NCI-H2081 treated with DMSO at 0.1 percent for 48 hours (cell line): ENCODE results near the gene PRAMEF15.
"Not testable (repeated sequence)": the region's sequence is repeated elsewhere in the genome, so short reads cannot be mapped to it uniquely, and the experiment has no call there.

Experiments used
- DNase-seq: peaks from one replicate; lab custom pipeline; 2025; lab: John Stamatoyannopoulos, UW

PRAMEF15 gene

DNA sequence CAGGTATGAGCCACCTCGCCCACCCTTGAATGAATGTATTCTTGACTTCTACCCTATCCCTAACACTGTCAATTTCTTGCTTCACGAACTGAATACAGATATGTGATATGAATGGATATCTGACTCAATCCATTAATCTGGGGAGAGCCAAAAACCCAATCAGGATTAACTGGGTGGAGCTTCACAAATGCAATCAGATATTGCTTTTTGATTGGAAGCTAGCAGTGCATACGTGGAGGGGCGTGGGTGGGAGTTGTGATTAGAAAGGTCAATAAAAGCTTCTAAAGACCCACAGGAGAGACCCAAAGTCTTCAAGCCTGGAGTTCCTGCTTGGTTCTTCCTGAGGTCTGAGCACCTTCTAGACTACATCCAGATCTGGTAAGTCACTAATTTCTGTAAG, at the start of gene PRAMEF15:
TSS of gene PRAMEF15 (plus strand) at position 301 of the 400 bp plus-strand sequence. CDS start 2,827 bp downstream, outside the sequence.
- DNase-seq = not testable (repeated sequence)

DNA sequence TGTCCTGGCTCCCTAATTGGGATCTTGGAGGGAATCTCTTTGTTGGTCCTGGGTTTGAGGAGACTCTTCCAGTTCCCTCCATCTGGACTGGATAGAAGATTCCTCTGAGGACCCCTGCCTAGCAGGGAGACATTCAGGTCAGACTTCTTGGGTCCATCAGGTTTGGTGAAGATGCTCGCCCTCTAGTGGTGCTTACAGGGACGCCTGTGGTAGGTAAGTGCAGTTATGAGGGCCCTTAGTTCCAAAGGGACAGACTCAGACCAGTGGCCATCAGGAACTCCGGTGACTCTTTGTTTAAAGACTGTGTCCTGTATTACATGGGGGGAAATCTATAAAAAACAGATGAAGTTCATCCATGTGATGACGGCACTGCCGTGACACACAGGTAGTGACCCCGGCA, 38.4 kb upstream of the PRAMEF15 start:
- not testable (repeated sequence) for DNase-seq

DNA sequence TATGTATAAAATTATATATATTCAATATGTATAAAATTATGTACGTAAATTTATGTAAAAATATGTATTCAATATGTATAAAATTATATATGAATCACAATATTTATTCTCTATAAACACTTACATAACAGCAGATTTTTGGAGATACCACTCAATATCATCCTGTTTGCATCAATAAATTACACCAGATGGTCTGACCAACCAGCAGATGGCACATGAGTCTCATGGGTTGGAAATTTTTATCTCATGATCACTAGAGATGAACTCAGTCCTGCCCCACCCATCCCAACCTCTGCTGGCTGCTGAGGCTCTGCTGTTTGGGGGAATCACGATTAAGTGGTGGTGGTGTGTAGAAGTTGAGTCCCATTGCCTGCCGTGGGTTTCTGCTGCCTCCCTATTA, 35.8 kb upstream of the PRAMEF15 start:
- not testable (repeated sequence) for DNase-seq

DNA sequence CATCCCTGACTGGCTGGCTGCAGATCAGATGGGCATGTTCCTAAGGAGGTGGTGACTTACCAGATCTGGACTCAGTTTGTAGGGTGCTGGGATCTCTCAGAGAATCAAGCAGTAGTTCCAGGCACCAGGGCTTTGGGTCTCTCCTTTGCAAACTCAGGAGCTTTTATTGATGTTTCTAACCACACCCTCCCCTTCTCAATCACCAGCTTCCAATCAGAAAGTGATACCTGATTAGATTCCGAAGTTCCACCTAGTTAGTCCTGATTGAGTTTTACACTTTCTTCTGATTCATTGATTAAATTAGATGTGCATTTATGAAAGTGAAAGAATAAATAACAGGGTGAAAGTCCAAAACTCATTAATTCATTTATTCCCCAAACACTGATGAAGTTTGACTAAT, 30.3 kb upstream of the PRAMEF15 start, which contains the start of gene PRAMEF8:
TSS of gene PRAMEF8 (minus strand) at position 101 of the 400 bp plus-strand sequence. CDS start 1,046 bp downstream, outside the sequence.
- not testable (repeated sequence) for DNase-seq

DNA sequence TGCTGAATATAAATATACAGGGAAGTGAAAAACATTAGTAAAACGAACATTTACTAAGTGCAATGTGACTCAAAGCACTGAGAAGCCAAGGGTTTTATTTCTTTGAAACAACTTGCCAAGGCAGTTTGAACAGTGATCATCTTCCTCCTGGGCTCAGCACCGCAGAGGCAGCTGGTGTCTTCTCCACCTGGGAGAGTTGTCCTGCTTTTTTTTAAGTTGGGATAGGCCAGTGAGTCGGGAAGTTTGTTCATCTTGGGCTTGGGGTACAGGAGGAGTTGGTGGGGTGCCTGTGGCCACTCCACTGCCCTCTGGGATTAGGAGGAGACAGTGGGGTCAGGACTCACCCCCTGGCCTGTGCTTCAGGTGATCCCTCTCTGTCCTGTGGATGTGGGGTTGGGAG, 26.4 kb upstream of the PRAMEF15 start:
- DNase-seq = not testable (repeated sequence)

DNA sequence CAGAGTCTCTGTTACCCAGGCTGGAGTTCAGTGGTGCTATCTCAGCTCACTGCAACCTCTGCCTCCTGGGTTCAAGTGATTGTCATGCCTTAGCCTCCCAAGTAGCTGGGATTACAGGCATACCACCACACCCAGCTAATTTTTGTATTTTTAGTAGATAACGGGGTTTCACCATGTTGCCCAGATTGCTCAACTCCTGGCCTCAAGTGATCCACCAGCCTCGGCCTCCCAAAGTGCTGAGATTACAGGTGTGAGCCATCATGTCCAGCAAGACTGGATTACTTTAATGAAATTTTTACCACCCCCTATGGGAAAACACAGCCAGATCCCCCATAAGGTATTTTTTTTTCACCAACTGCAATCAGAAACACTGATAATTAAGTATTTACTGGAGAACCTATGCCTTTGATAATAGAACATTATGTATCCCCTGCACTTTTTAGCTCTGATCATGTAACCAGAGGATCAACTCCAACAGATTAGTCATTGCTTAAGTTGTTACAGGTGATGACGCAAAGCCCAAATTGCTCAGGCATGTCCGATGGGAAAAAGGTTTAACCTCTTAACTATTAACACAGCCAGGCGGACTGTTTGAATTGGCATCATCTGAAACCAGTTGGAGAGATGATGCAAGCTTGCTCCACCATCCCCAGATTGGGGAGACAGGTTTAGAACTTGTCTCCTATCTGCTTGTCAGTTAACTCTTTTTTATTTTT, 18.0 kb upstream of the PRAMEF15 start:
- not testable (repeated sequence) for DNase-seq

DNA sequence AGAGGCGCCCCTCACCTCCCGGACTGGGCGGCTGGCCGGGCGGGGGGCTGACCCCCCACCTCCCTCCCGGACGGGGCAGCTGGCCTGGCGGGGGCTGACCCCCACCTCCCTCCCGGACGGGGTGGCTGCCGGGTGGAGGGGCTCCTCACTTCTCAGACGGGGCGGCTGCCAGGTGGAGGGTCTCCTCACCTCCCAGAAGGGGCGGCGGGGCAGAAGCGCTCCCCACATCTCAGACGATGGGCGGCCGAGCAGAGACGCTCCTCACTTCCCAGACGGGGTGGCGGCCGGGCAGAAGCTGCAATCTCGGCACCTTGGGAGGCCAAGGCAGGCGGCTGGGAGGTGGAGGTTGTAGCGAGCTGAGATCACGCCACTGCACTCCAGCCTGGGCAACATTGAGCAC, 16.7 kb upstream of the PRAMEF15 start:
- not testable (repeated sequence) for DNase-seq

DNA sequence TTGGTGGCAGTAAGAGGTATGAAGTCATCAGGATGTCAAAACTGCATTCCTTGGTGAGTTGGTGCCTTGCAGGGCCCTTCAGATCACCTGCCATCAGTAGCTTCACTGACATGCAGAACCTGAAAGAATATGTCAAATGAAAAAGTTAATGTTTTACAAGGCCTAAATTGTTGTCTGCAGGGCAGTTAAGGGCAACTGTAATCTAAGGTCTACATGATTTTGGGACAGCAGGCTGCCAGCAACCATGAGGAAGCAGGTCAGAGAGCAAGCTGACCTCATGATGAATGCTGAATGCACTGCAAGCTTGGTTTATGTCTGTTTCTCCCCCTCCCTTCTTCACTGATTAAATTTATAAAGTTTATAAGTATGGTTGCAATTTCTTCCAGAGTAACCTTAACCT, 13.2 kb upstream of the PRAMEF15 start:
- DNase-seq = not testable (repeated sequence)

DNA sequence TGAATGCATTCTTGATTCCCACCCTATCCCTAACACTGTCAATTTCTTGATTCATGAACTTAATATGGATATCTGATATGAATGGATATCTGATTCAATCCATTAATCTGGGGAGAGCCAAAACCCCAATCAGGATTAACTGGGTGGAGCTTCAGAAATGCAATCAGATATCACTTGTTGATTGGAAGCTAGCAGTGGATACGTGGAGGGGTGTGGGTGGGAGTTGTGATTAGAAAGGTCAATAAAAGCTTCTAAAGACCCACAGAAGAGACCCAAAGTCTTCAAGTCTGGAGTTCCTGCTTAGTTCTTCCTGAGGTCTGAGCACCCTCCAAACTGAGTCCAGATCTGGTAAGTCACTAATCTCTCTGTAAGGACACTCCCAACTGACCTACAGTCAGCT, 12.1 kb upstream of the PRAMEF15 start, which contains the start of gene PRAMEF33:
TSS of gene PRAMEF33 (plus strand) at position 301 of the 400 bp plus-strand sequence. CDS start 2,416 bp downstream, outside the sequence.
- DNase-seq = not testable (repeated sequence)

DNA sequence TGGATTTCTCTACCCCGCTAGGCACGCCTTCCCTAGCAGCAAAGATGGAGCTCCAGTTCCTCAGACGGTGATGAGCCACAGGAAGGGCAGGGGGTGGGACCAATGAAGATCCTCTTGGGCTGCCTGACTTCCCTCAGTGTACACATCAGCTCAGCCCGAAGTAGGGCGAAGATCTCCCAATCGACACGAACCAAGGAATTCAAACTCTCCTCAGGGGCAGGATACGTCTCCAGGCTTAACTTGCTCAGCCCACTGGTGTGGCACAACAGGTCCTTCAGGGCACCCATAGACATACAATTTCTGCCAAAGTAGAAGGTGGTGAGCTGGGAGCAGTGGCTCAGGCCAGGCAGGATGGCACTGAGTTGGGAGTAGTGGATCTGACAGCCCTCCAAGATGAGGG, 27.1 kb downstream of the PRAMEF15 start:
- not testable (repeated sequence) for DNase-seq

DNA sequence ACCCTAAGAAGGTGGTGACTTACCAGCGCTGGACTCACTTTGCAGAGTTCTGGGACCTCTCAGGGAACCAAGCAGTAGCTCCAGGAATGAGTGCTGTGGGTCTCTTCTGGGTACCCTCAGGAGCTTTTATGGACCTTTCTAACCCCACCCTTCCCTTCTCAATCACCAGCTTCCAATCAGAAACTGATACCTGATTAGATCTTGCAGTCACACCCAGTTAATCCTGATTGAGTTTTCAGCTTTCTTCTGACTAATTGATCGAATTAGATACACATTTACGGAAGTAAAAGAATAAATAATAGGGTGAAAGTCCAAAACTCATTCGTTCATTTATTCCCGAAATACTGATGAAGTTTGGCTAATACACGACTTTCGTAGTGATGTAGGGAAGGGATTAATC, 31.7 kb downstream of the PRAMEF15 start, which contains the start of gene PRAMEF14:
TSS of gene PRAMEF14 (minus strand) at position 101 of the 400 bp plus-strand sequence. CDS start 1,820 bp downstream, outside the sequence.
- DNase-seq = not testable (repeated sequence)

DNA sequence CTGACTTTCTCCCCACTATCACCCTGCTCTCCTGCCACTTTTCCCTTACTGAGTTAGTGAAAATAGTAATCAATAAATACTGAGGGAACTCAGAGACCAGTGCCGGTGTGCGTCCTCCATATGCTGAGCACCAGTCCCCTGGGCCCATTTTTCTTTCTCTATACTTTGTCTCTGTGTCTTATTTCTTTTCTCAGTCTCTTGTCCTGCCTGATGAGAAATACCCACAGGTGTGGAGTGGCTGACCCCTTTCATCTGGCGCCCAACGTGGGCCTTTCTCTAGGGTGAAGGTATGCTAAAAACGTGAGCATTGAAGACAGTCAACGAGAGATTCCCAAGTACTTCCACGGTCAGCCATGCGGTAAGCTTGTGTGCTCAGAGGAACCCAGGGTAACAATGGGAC, 38.1 kb downstream of the PRAMEF15 start:
- DNase-seq = not testable (repeated sequence)

DNA sequence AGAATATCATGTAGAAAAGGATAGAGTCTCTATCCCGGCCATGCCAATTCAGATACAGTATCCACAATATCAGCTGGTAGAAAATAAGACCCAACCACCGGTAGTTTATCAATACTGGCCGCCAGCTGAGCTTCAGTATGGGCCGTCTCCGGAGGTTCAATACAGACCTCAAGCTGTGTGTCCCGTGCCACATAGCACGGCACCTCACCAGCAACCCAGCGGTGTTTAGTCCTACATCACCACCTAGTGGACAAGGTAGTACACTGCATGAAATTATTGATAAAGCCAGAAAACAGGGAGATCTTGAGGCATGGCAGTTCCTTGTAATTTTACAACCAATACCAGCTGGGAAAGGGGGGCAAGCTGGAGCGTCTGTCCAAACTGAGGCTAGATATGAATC, 39.1 kb downstream of the PRAMEF15 start:
- DNase-seq = not testable (repeated sequence)

DNA sequence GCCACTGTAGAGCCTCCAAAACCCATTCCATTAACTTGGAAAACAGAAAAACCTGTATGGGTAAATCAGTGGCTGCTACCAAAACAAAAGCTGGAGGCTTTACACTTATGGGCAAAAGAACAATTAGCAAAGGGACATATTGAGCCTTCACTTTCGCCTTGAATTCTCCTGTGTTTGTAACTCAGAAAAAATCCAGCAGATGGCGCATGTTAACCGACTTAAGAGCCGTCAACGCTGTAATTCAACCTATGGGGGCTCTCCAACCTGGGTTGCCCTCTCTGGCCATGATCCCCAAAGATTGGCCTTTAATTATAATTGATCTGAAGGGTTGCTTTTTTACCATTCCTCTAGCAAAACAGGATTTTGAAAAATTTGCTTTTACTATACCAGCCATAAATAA, 41.4 kb downstream of the PRAMEF15 start:
- not testable (repeated sequence) for DNase-seq

DNA sequence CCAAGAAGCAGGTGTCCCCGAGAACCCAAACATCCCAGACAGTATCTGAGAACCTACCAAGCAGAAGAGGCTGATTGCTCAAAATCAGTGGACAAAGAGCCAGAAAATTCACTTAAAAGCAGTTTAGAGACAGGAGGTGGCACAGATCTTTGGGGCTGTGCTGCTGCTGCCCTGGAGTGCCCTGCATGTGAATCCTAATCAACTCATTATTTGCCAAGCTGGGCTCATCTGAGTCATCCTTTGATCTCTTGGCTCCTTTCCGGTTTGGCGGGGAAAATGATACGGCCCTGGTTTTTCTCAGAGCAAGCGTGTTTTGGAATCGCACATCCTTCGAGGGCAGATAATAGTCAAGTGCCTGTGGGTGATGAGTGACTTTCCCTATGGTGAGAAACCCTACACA, 47.0 kb downstream of the PRAMEF15 start:
- DNase-seq = not testable (repeated sequence)

DNA sequence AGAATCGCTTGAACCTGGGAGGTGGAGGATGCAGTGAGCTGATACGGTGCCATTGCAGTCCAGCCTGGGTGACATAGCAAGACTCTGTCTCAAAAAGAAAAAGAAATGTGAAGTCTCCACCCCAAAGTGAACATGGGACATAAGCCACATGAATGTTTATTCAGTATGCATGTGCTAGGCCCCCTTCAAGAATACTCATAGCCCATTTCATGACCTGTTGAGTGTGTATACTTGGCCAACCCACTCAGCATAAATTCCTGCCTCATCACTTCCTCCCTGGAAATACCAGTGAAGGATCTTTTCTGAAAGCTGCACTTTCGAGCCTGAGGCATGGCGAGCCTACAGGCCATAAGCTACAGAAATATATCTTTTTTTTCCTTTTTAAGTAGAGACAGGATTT, 49.5 kb downstream of the PRAMEF15 start:
- not testable (repeated sequence) for DNase-seq

DNA sequence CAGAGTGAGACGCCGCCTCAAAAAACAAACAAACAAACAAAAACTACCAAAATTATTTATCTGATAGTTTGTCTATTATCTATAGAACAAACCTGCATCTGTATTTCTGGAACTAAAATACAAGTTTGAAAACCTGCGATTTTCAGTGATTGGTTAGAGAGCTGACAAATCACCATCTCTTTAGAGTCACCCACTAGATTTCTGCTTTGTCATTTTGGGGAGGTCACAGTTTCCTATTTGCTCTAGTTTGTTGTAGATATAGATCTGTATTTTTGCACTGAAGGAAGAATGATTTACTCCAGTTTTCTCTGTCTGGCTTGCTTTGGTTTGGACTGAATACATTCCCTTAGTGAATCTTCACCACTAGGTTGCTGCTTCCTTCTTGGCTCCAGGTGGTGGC, 51.2 kb downstream of the PRAMEF15 start:
- not testable (repeated sequence) for DNase-seq

DNA sequence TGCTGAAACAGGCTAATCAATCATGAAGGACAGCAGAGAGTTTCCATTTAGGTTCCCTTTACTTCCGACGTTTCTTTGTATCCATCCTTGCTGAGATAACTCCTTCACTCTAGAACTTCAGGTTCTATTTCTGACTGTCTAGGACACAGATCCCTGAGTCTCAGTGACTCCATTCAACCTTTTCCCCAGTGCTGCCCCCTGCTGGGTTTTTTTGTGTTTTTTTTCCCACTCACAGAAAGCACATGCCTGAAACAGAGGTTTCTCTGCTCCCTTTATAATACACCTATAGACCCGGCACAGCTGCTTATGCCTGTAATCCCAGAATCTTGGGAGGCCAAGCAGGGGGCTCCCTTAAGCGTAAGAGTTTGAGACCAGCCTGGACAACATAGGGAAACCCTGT, 53.2 kb downstream of the PRAMEF15 start:
- DNase-seq = not testable (repeated sequence)
